ENCODE data around the gene SART3.

DNA sequence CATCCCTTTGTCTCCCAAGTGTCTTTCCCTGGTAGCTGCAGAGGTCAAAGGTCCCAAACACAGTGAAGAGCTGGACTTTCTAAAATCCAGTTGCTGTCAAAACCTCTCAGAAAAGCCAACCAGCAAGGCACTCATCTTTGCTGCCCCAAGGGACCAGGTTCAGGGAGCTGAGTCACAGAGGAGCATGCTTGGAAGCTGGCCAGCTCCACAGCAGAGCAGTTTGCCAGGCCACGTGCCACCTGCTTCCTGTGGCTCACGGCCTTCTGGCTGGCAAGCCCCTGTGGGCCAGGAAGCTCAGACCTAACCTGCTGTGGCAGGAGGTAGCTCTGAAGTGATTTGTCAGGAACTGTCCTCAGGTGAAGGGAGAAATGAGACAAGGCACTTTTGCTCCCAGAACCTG, 5.0 kb upstream of the SART3 start:
- TF ChIP-seq BCL11A (IDR thresholded peaks at IDR 0.05; ENCODE audit: low read depth, low read length) (no peak), SUZ12 (IDR thresholded peaks at IDR 0.05; ENCODE audit: unreplicated experiment) (no peak), PAX5 (IDR thresholded peaks at IDR 0.05; ENCODE audit: borderline replicate concordance, low read depth, low read length) (peak; percentile 53; the same call in 1 of the 2 replicates), POLR2AphosphoS5 (IDR thresholded peaks at IDR 0.05; ENCODE audit: low read length) (peak; percentile 88; the same call in 1 of the 2 replicates), POLR2A (IDR thresholded peaks at IDR 0.05; ENCODE audit: low read depth, low read length) (peak; percentile 71), EP300 (IDR thresholded peaks at IDR 0.05; ENCODE audit: borderline replicate concordance in 1 of 2, control insufficient read depth in 1 of 2, low read depth in 2 of 2, low read length in 2 of 2) (peak in 1 of 2 experiments; percentile 46; a peak in 2 of 4 replicates), JUND (IDR thresholded peaks at IDR 0.05; ENCODE audit: low read depth, low read length) (no peak; the same call in 1 of the 2 replicates), CEBPB (IDR thresholded peaks at IDR 0.05; ENCODE audit: borderline replicate concordance in 1 of 2, low read depth in 2 of 2, low read length in 2 of 2) (no peak), CHD2 (IDR thresholded peaks at IDR 0.05; ENCODE audit: borderline replicate concordance, low read depth, low read length) (peak; percentile 49; the same call in 1 of the 2 replicates)
- TF ChIP-seq, protein P1, sequence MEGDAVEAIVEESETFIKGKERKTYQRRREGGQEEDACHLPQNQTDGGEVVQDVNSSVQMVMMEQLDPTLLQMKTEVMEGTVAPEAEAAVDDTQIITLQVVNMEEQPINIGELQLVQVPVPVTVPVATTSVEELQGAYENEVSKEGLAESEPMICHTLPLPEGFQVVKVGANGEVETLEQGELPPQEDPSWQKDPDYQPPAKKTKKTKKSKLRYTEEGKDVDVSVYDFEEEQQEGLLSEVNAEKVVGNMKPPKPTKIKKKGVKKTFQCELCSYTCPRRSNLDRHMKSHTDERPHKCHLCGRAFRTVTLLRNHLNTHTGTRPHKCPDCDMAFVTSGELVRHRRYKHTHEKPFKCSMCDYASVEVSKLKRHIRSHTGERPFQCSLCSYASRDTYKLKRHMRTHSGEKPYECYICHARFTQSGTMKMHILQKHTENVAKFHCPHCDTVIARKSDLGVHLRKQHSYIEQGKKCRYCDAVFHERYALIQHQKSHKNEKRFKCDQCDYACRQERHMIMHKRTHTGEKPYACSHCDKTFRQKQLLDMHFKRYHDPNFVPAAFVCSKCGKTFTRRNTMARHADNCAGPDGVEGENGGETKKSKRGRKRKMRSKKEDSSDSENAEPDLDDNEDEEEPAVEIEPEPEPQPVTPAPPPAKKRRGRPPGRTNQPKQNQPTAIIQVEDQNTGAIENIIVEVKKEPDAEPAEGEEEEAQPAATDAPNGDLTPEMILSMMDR (IDR thresholded peaks at IDR 0.05 in 2 of 3, conservative IDR thresholded peaks at IDR 0.05 in 1 of 3; ENCODE audit: control insufficient read depth in 2 of 3, extremely low read depth in 1 of 3, insufficient read depth in 1 of 3, low read depth in 3 of 3, low read length in 3 of 3) = no peak
- TF ChIP-seq, protein P2, sequence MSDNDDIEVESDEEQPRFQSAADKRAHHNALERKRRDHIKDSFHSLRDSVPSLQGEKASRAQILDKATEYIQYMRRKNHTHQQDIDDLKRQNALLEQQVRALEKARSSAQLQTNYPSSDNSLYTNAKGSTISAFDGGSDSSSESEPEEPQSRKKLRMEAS (IDR thresholded peaks at IDR 0.05; ENCODE audit: low read depth, low read length) = 0 out of 2 replicates have a peak, but pooled peaks have one; percentile 46

Data from GM12878 (cell line).